Natural killer cell treated with Interleukin-12 subunit alpha and Interleukin-12 subunit beta and Interleukin-15 and Interleukin-18, amount 100 ng/mL, for 72 hours (primary cell): Measurements from ENCODE around the gene CD151. TPM values are rescaled to one million over a fixed set of nuclear protein-coding genes. Genes with fewer than 3 reads are reported as not detected.
A peak's percentile ranks its signal among the peaks of the same experiment; 100 is the strongest.

Experiments
- ATAC-seq, 2 donors: fragments of 150-1000 bp; cut with Tn5 transposase in 1 of 2; sonication (Bioruptor Pico), chemical (Tn5 transposase) in 1 of 2; 2 replicates each; pipeline ENCODE4 v1.10.0; 2021
- DNase-seq: peaks from one replicate; pipeline ENCODE4 v3.0.0; 2022; ENCODE audit warnings: low spot score
- H3K27ac Mint-ChIP-seq, 2 donors: 1 replicate in 1 of 2; 2 replicates in 1 of 2; pipeline ENCODE4 v1.8.0; 2022; ENCODE audit warnings: mixed read lengths in 2 of 2, mild to moderate bottlenecking in 1 of 2, moderate library complexity in 1 of 2
- H3K27me3 Mint-ChIP-seq, 2 donors: 1 replicate in 1 of 2; 2 replicates in 1 of 2; pipeline ENCODE4 v1.8.0; 2022; ENCODE audit warnings: mixed read lengths in 2 of 2
- H3K36me3 Mint-ChIP-seq: one replicate; pipeline ENCODE4 v1.8.0; 2022; ENCODE audit warnings: mixed read lengths
- H3K4me1 Mint-ChIP-seq, 2 donors: 1 replicate in 1 of 2; 2 replicates in 1 of 2; pipeline ENCODE4 v1.8.0; 2022; ENCODE audit warnings: low read depth in 2 of 2, mixed read lengths in 2 of 2, mild to moderate bottlenecking in 1 of 2
- H3K4me3 Mint-ChIP-seq: one replicate; pipeline ENCODE4 v1.8.0; 2022; ENCODE audit warnings: mixed read lengths
- H3K9me3 Mint-ChIP-seq: 2 replicates; pipeline ENCODE4 v1.8.0; 2022; ENCODE audit warnings: mixed read lengths
- total RNA-seq, 2 donors: library from RNA; stranded (reverse); gene quantifications; one replicate each; pipeline ENCODE4 v1.2.3, GENCODE V29; 2022

The CD151 gene
- total RNA-seq, 2 donors from 2014 or later: 45.0 to 72.0 TPM

DNA sequence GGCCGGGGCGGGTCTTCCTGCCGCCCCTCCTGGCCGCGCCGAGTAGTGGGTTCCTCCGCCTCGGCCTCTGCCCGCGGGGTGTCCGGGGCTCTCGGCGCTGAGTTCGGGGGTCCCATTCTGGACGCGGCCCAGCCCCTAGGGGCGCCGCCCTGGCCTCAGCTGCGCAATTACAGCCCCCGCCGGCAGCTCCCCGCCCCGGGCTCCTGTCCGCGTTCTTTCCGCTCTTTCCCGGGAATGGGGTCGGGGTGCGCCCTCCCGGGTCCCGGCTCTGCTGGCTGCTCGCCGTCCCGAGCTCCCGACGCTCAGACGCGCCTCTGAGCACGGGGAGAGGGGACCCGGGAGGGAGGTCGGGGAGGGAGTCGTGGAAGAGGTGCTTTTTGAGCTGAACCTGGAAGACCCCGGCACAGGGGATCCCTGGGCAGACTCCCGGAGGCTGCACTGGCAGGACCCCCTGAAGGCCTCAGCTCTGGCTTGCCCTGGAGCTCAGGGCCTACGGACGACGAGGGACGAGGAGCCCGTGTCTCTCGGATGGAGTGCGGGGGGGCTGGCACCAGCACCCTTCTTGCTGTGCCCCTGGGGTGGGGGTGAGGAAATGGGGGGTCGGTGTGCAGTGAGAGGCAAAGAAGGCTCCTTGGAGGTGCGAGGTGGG, 10.5 kb downstream of the CD151 start:
- no peak for DNase-seq
- H3K4me3 Mint-ChIP-seq: peak overlapping the region; percentile 72
- peak overlapping the region; percentile 18 to 33 for H3K27ac Mint-ChIP-seq
- no peaks in the 10 kb centered on the region for H3K36me3 Mint-ChIP-seq
- peak in 1 of 2 donors; percentile 0 for ATAC-seq
- H3K27me3 Mint-ChIP-seq: no peaks in the 10 kb centered on the region
- peaks cover 17 to 25% of the 10 kb centered on the region in 2 donors for H3K4me1 Mint-ChIP-seq
- no peaks in the 10 kb centered on the region for H3K9me3 Mint-ChIP-seq

DNA sequence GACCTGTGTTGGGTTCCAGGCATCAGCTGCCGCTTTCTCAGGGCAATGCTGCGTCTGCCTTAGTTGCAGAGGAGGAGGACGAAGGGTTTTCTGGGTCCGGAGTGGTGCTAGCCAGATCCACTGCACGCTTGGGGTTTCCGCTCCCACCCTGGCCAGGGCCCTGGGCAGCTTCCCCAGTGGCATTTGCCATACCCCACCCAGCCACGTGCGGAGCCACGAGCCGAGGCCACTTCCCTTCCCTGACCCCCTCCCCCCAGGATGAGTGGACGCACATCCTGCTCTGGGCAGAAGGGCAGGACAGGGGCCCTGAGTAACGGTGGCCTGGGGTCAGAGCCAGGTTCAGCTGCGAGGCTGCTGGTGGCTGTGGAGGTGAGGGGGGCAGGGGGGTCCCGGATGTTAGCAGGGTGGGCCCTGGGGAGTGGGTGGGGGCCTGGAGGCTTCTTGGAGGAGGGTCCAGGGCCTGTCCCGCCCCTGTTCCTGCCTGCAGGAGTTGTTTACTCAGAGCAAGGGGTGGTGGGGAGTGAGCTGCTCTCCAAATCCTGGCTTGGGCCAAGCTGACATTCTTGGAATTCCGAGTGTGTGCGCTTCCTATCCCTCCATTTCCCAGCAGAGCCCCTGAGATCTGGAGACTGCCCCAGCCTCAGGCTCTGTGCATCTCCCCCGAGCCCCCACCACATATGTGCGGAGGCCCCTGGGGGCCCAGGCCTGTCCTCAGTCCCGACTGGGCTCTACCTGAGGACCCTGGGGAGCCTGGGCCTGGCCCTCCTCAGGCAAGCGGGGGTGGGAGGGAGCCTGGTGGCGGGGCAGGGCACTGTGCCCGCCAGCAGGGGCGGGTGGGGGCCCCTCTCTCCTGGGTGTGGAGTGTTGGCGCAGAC, 11.3 kb downstream of the CD151 start:
- Mint-ChIP-seq H3K4me1 (peaks cover 17 to 22% of the 10 kb centered on the region in 2 donors), H3K27me3 (no peaks in the 10 kb centered on the region), H3K36me3 (no peaks in the 10 kb centered on the region), H3K4me3 (peak overlapping the region; percentile 72), H3K9me3 (no peaks in the 10 kb centered on the region), H3K27ac (peak overlapping the region; percentile 18 to 33)
- DNase-seq (no peak), ATAC-seq (no peak)

DNA sequence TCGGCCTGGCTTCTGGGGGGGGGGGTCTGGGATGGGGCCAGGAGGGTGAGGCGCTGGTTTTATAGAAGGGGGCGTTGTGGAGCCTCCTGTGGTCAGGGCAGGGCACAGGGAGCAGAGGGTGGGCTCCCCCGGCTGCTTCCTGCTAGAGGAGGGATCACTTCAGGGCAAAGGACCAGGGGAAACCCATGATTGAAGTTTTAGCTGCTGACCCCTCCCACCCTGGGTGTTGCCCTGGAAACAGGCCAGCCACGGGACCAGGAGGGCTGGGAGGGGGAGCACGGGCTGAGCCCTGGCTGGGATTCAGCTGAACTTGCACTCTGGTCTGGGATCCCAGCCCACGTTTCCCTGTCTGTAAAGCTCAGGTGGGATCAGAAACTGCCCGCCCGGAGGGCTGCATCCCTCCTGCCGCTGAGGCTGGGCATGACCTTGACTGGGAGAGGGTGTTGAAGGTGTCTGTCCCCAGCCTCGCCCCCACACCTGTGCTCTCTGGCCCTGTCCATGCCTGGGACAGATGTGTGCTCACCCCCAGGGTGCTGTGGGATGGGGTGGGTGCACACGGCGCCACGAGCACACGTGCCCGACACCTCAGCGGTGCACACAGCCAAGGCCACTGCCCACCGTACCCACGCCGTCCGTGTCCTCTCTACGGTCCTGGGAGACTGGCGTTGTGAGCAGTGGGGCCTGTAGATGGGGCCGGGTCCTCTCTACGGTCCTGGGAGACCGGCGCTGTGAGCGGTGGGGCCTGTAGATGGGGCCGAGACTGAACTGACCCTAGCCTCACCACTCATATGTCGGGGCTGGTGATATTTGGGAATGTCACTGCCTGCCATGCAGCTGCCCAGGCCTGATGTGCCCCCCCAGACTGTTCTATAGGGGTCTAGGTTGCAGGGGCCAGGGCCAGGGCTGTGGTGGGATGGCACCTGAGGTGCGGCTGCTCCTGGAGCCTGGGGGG, 12.2 kb downstream of the CD151 start:
- DNase-seq: no peak
- no peak for ATAC-seq
- H3K4me3 Mint-ChIP-seq: no peak overlapping the region
- no peaks in the 10 kb centered on the region for H3K9me3 Mint-ChIP-seq
- no peak overlapping the region for H3K27ac Mint-ChIP-seq
- H3K36me3 Mint-ChIP-seq: no peaks in the 10 kb centered on the region
- no peaks in the 10 kb centered on the region for H3K27me3 Mint-ChIP-seq
- peaks cover 17 to 22% of the 10 kb centered on the region in 2 donors for H3K4me1 Mint-ChIP-seq

DNA sequence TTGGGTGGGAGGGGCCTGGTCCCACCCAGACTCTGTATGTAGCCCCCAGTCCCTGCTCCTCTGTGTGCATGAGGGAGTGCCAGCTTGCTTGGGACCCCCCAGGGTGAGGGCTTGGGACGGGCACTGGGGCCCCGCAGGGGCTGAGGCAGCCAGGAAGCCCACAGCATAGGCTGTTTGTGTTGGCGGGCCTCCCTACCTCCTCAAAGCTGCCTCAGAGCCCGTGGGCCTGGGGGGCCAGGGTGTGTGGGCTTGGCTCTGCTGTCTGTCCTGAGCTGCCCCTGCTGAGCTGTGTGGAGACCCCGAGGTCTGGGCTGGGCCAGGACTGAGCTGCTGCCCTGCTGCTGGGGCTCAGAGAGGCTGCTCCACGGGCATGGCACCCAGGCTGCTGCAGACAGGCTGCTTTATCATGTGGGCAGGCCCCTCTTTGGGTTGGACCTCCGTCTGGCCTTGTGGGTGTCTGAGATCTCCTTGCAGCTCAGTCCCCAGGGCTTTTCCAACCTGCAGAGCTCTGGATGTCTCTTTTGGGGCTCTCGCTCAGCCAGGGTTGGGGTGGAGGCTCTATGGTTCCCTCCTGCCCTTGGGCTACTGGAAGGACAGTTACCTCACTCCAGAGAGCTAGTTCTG, 13.2 kb downstream of the CD151 start:
- Mint-ChIP-seq H3K27me3 (no peaks in the 10 kb centered on the region), H3K27ac (no peak overlapping the region), H3K4me3 (no peak overlapping the region), H3K4me1 (peaks cover 10 to 14% of the 10 kb centered on the region in 2 donors), H3K36me3 (no peaks in the 10 kb centered on the region), H3K9me3 (no peaks in the 10 kb centered on the region)
- ATAC-seq (no peak), DNase-seq (no peak)

DNA sequence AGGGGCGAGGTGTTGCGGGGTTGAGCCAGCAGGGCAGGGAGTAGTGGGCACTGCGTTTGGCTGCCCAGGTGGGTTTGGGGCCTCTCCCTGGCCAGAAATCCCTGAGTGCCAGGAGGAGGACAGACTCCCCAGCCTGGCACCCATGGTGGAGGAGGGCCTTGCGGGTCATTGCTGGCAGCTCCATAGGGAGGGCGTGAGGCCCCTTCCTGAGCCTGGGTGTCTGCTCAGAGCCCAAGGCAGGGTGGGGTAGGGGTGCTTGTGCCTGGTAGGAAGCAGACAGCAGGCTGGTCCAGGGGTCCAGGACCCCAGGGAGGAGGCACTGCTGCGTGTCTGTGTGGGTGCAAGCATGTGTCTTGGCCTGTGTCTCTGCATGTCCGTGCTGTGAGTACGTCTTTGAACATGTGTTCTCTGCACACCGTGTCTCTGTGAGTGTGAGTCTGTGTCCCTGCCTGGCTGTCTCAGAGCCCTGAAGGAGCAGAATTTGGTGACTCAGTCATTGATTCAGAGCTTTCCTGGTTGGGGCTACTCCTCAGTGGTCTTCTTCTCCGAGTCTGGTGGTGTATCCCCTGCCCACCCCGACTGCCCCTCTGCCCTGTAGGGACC, 13.8 kb downstream of the CD151 start:
- no peak overlapping the region for H3K4me3 Mint-ChIP-seq
- no peak overlapping the region for H3K27ac Mint-ChIP-seq
- H3K36me3 Mint-ChIP-seq: no peaks in the 10 kb centered on the region
- H3K27me3 Mint-ChIP-seq: no peaks in the 10 kb centered on the region
- no peaks in the 10 kb centered on the region for H3K9me3 Mint-ChIP-seq
- DNase-seq (no peak), ATAC-seq (no peak)
- peaks cover 6 to 9% of the 10 kb centered on the region in 2 donors for H3K4me1 Mint-ChIP-seq

DNA sequence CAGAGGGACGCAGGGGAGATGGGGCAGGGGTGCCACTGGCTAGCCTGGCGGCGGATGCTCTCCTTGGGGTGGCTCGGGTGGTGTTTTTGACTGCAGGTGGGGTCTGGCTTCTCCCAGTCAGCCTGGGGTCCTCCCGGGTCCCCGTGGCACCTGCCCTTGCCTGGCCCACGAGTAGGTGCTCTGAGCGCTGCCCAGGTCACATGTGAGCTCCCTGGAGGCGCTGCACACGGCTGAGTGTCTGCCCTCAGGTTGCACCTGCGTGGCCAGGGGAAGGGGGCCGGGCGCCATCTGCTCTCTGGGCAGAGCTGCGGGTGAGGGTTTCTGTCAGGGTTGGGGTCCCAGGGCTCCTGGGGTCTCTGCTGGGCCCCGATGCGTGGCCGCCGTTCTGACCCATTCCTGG, 15.1 kb downstream of the CD151 start:
- H3K4me1 Mint-ChIP-seq: peaks cover 6 to 9% of the 10 kb centered on the region in 2 donors
- no peaks in the 10 kb centered on the region for H3K9me3 Mint-ChIP-seq
- H3K36me3 Mint-ChIP-seq: no peaks in the 10 kb centered on the region
- no peak overlapping the region for H3K4me3 Mint-ChIP-seq
- no peak for ATAC-seq
- DNase-seq: no peak
- H3K27ac Mint-ChIP-seq: no peak overlapping the region
- no peaks in the 10 kb centered on the region for H3K27me3 Mint-ChIP-seq

DNA sequence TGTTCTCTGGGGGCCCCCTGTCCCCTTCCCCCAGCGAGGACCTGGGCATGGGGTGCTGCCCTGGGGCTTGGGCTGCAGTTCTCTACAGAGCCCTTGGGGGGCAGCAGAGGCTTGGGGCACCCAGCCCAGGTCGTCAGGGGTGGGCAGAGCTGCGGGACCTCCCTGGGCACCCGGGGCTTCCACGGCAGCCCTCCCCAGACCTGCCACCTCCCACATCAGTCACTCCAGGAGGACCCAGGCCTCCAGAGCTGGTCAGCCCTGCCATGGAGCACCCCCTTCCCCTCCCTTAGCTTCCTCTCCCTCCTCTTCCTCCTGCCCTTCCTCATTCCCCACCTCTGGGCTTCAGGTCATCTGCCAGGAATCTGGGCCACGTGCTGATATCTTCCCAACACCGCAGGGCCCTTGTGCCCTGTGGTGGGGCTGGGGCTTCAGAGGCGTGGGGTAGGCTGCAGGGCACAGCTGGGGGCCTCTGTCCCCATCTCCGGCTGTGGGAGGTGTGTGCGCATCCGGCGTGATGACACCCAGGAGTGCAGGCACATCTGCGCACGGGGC, 15.7 kb downstream of the CD151 start:
- H3K4me3 Mint-ChIP-seq: peak overlapping the region; percentile 34
- peak; percentile 73 to 79 for ATAC-seq

DNA sequence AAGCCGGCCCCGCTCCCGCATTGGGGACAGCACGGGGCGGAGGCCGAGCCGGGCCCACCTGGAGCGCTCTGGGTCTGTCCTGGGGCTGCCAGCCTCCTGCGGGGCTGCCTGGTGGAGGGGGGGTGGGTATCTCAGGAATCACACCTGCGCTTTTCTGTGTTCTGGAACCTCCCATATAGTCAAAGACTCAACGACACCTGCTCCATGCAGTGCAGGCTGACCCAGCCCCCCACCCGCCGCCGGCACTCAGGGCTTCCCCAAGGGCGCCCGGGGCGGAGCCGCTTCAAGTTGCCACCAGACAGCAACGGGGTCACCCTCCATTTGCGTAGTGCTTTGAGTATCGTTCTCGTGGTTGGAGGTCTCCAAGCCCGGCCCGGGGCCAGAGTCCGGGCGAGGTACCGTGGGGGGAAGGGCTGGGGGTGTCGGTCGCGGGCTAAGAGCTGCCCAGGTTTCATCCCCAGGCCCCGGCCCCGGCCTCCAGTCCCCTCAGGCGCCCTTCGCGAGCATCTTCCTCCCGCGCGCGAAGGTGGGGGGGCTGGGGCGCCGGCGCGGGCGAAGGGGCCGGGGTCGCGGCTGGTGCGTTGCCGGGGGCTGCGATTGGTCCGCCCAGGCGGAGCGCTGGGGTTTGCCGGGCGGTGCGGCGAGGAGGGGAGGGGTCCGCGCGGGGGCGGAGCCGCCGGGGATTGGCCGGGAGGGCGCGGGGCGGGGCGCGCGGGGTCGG, 16.5 kb downstream of the CD151 start:
- Mint-ChIP-seq H3K4me1 (peaks cover 0 to 3% of the 10 kb centered on the region in 2 donors), H3K36me3 (no peaks in the 10 kb centered on the region), H3K27me3 (no peaks in the 10 kb centered on the region), H3K27ac (no peak overlapping the region), H3K9me3 (no peaks in the 10 kb centered on the region), H3K4me3 (peak overlapping the region; percentile 63)
- ATAC-seq (peak; percentile 29 to 66), DNase-seq (no peak)

More for the DNA sequence above, 15.7 kb downstream of the CD151 start:
- peaks cover 4 to 8% of the 10 kb centered on the region in 2 donors for H3K4me1 Mint-ChIP-seq
- no peaks in the 10 kb centered on the region for H3K27me3 Mint-ChIP-seq
- H3K9me3 Mint-ChIP-seq: no peaks in the 10 kb centered on the region
- no peaks in the 10 kb centered on the region for H3K36me3 Mint-ChIP-seq
- H3K27ac Mint-ChIP-seq: no peak overlapping the region
- peak; percentile 72 for DNase-seq

DNA sequence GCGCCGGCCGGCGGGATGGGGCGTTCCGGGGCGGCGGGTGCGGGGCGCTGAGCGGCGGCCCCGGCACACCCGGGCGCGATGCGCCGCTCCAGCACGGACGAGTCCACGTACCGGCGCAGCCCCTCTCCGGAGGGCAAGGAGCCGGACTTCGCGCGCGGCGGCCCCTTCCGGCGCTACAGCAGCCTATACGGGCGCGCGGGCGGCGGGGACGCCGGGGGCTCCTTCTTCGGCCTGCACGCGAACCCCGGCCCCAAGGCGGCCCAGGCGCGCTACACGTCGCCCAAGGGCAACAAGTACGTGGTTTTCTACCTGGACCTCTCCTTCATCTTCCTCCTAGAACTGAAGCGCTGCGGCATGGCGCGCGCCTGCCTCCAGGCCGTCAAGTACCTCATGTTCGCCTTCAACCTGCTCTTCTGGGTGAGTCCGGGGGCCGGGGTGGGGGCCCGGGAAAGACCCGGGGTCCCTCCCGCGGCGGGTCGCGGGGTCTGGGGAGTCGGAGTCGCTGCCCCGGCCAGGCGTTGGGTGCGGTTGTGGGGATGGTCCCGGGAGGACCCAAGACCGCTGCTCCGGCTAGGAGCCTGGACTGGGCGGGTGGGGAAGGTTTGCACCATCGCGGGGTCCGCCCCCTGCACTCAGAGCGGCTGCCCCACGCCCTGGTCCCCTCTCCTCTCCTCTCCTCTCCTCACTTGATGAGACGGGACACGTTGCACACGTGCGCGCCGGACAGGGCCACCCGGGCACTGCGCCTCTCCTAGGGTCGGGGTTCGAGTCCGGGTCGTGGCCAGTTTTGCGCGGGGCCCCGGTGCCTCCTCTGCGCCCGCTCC, 17.4 kb downstream of the CD151 start:
- Mint-ChIP-seq H3K9me3 (no peaks in the 10 kb centered on the region), H3K4me3 (peak overlapping the region; percentile 60), H3K27ac (no peak overlapping the region), H3K27me3 (no peaks in the 10 kb centered on the region), H3K36me3 (no peaks in the 10 kb centered on the region), H3K4me1 (peaks cover 0 to 3% of the 10 kb centered on the region in 2 donors)
- peak in 1 of 2 donors; percentile 3 for ATAC-seq
- no peak for DNase-seq

DNA sequence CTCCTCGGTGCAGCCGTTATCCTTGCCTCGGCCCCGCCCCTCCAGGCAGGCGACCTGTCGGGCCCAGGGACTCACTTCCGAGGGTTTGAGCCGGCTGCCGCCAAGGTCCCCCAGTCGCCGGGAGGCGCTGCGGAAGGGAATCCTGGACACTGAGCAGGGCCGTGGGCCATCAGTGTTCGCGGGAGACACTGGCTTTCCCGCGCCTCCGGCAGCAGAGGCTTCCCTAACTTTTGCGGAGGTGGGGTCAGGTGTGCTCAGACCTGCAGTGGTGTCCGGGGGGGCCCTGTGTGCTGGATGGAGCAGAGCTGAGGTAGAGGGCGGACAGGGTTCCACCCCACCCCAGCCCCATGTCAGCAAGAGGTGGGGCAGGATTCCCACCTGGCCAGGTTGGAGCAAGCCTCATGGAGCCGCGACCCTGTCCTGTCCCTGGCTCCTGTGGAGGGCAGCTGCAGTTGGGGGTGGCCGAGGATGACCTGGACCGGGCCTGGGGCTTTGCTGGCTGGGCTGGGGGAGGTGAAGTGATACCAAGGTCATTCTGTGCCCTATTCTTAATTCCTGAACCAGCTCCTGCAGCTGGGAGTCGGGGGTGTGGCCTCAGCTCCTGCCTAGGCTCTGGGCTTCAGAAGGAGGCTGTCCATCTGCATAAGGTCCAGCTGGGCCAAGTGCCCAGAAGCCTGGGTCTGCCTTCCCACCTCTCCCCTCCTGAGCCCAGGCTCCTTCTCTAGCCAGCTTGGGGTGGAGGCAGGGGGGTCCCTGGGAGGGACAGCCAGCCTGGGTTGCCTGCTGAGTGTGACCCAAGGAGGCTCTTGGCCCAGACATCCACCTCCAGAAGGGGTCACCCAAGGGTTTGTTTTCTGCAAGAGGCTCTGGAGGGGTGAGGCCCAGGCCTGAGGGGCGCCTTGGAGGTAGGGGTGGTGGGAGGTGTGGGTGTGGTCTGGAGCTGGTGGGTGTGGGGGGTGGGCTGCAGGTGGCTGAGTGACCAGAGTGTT, 18.3 kb downstream of the CD151 start:
- Mint-ChIP-seq H3K27ac (no peak overlapping the region), H3K27me3 (no peaks in the 10 kb centered on the region), H3K4me1 (peaks cover 0 to 3% of the 10 kb centered on the region in 2 donors), H3K36me3 (no peaks in the 10 kb centered on the region), H3K4me3 (no peak overlapping the region), H3K9me3 (no peaks in the 10 kb centered on the region)
- DNase-seq (no peak), ATAC-seq (no peak)

DNA sequence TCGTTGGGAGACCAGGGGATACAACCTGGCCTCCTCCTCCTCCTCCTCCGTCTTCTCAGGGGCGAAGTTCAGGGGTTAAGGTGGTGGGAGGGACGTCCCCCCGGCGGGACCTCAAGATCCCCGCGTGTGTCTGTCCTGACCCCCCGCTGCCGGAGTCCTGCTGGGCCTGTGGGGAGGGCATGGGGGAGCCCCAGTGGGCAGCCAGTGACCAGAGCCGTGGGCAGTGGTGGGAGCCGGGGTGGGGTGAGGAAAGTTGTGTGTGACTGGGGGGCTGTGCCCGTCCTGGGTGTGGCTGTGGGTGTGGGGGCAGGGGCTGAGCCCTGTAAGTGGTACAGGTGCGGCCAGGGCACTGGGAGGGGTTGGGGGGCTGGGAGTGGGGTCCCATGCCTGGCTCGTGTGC, 20.0 kb downstream of the CD151 start:
- DNase-seq (no peak), ATAC-seq (no peak)
- Mint-ChIP-seq H3K4me1 (peaks cover 6 to 8% of the 10 kb centered on the region in 2 donors), H3K4me3 (no peak overlapping the region), H3K27ac (no peak overlapping the region), H3K27me3 (no peaks in the 10 kb centered on the region), H3K9me3 (no peaks in the 10 kb centered on the region), H3K36me3 (no peaks in the 10 kb centered on the region)
